ENCODE measurements around the gene NAA20. TPM values are rescaled to one million over a fixed set of nuclear protein-coding genes. Genes with fewer than 3 reads are reported as not detected.

Gene NAA20
- total RNA-seq, 2 donors from 2014 or later: 43.5 to 45.8 TPM

DNA sequence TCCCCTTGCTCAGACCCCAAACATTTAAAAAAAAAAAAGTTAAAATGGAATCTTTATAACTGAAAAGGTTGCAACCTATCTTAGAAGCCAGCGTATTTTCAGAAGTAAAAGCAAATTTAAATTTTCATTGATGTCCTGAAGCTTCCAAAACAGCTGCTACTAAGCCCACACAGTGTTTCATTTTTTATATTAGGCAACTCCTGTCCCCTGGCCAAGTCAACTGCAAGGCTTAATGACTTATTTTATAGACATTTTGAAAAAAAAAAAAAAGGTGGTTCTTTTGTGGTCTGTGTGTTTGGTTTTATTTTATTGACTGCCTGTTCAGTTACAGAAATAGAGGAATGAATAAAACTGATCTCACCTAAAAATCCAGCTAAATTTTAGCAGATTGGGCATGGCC, 48.2 kb downstream of the NAA20 start:
- no peaks in the 10 kb centered on the region for H3K36me3 ChIP-seq
- no peak overlapping the region for H3K27ac ChIP-seq
- no peak for TF ChIP-seq CTCF (IDR thresholded peaks at IDR 0.05)
- DNase-seq: no peak
- no peaks in the 10 kb centered on the region for H3K27me3 ChIP-seq
- no peak overlapping the region for H3K9ac ChIP-seq (ENCODE audit: low read depth in 2 of 2, low read length in 2 of 2)
- intact Hi-C loops (cut with DNase I): no loop called here
- H3K4me1 ChIP-seq: no peaks in the 10 kb centered on the region
- no peak overlapping the region for H3K4me3 ChIP-seq
- H3K9me3 ChIP-seq: no peaks in the 10 kb centered on the region

DNA sequence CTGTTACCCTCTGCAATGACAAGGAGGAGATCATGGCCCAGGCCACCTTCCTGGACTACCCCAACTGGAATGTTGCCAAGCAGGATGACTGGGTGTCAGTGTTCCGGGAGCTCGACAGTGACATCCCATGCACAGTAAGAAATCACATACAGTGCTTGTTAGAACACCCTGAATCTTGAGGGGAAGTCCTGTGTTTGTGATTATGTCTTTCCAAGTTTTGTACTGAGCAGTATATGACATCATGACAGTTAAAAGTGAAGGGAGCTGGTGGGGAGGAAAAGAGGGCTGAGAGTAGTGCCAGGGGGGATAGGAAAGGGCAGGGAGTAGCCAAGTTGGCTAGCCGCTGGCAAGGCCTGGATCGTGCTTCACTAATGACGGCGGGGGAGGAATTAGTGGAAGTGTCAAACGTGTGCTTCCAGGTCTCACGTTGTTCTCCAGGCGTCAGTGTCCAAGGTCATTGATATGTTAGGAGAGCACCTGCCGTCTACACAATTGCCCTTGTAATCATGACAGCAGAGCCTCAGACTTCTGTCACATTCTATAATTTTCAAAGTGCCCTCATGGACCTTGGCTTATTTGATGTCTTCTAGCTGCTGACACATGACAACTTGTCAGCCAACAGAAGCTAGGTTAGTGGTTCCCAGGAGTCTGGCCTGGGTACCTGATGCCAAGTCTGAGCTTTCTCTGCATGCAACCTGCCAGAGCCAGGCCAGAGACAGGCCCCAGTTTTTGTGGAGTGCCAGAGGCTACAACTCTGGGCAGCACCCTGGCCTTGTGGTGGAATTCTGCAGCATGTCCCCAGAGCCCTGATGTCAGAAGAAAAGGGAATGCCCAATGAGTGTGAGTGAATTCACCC, 53.9 kb downstream of the NAA20 start:
- H3K9ac ChIP-seq (ENCODE audit: low read depth in 2 of 2, low read length in 2 of 2): no peak overlapping the region
- H3K27ac ChIP-seq: no peak overlapping the region
- no peaks in the 10 kb centered on the region for H3K9me3 ChIP-seq
- H3K27me3 ChIP-seq: no peaks in the 10 kb centered on the region
- no peaks in the 10 kb centered on the region for H3K4me1 ChIP-seq
- intact Hi-C loops (cut with DNase I): no loop called here
- H3K36me3 ChIP-seq: no peaks in the 10 kb centered on the region
- H3K4me3 ChIP-seq: no peak overlapping the region
- no peak for DNase-seq
- no peak for TF ChIP-seq CTCF (IDR thresholded peaks at IDR 0.05)

DNA sequence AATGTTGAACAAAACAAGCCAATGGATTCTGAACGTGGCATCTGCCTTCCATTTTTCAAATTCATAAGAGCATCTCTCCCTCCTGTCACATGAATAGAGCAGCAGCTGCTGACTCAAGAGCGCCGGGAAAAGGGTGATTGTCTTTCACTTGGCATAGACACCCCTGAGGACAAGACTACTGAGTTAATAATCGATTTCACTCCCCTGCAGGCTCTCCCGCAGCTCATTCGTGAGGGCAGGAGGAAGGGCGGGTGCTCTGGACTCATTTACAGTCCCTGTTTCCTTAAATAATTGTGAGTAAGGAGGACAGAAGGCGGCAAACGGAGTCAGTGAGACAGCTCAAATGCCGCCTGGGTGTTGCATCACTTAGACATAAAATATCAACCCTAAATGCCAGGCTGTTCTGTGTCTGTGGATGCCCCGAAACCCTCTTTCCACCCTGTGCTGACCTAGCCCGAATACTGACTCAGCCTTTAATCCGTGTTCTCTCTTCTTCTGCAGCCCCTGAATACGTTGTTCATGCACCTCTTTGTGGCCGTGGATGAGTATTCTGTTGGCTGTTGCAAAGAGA, 56.7 kb downstream of the NAA20 start:
- no peak overlapping the region for H3K4me3 ChIP-seq
- H3K27me3 ChIP-seq: no peaks in the 10 kb centered on the region
- DNase-seq: no peak
- no peaks in the 10 kb centered on the region for H3K9me3 ChIP-seq
- no peak overlapping the region for H3K9ac ChIP-seq (ENCODE audit: low read depth in 2 of 2, low read length in 2 of 2)
- no peak for TF ChIP-seq CTCF (IDR thresholded peaks at IDR 0.05)
- H3K27ac ChIP-seq: no peak overlapping the region
- no peaks in the 10 kb centered on the region for H3K36me3 ChIP-seq
- intact Hi-C loops (cut with DNase I): no loop called here
- H3K4me1 ChIP-seq: no peaks in the 10 kb centered on the region

DNA sequence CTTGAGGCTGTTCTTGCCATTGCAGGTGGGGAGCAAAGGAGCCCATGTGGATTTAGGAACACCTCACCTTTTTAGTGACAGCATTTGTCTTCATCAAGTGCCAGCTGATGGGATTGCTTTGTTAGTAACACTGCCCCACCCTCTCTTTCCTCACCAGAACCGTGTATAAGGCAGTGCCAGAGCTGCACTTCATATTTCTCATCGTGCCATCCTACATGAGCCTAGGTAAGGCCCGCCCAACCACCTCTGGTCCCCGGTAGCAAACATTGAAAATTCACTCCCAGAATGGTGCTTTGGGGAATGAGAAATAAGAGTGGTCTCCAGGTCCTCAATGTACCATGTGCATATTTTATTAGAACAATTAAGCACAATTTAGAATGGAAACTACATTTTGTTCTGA, 57.9 kb downstream of the NAA20 start:
- Histone ChIP-seq H3K4me1 (no peaks in the 10 kb centered on the region), H3K27me3 (no peaks in the 10 kb centered on the region), H3K4me3 (no peak overlapping the region), H3K9ac (ENCODE audit: low read depth in 2 of 2, low read length in 2 of 2) (no peak overlapping the region), H3K9me3 (no peaks in the 10 kb centered on the region), H3K27ac (no peak overlapping the region), H3K36me3 (no peaks in the 10 kb centered on the region)
- TF ChIP-seq CTCF (IDR thresholded peaks at IDR 0.05): no peak
- no peak for DNase-seq
- intact Hi-C loops (cut with DNase I): no loop called here

- DNase-seq: no peak
- intact Hi-C loops (cut with DNase I): no loop called here
- no peak for TF ChIP-seq CTCF (IDR thresholded peaks at IDR 0.05)
- Histone ChIP-seq H3K27ac (no peak overlapping the region), H3K4me3 (no peak overlapping the region), H3K4me1 (no peaks in the 10 kb centered on the region), H3K27me3 (no peaks in the 10 kb centered on the region), H3K9ac (ENCODE audit: low read depth in 2 of 2, low read length in 2 of 2) (no peak overlapping the region), H3K9me3 (no peaks in the 10 kb centered on the region), H3K36me3 (no peaks in the 10 kb centered on the region)
These were observed 59.3 kb downstream of the NAA20 start for GRCh38 chr20:20076297-20077065.

All from colonic mucosa (tissue), 4 donors.